ENCODE results near the gene SERTAD1. TPM values are rescaled to one million over a fixed set of nuclear protein-coding genes. Genes with fewer than 3 reads are reported as not detected.
A peak's percentile ranks its signal among the peaks of the same experiment; 100 is the strongest.

Gene SERTAD1
- total and polyA plus RNA-seq, 2 of the 4 experiments (the other 2 are of a cell fraction), result 21.1 to 27.4 TPM

- peak; percentile 23; the same call in 1 of the 2 replicates for TF ChIP-seq USF2 (IDR thresholded peaks at IDR 0.05; ENCODE audit: low read depth, low read length)
- TF ChIP-seq ELK1 (IDR thresholded peaks at IDR 0.05; ENCODE audit: borderline replicate concordance, low read depth, low read length), result peak; percentile 95
Observed at GRCh38 chr19:40420766-40421765, 4.7 kb downstream of the SERTAD1 start (continued).

Data from IMR-90 (cell line).